Panc1 (cell line): ENCODE results near the gene OLFML3. TPM values are rescaled to one million over a fixed set of nuclear protein-coding genes. Genes with fewer than 3 reads are reported as not detected.

ENCODE experiments used
- ATAC-seq: fragments of 200-7000 bp; cut with Tn5 transposase; 2 replicates; pipeline ENCODE4 v1.9.1; 2020; ENCODE audit warnings: mild to moderate bottlenecking, moderate library complexity
- BruUV-seq: library from RNA; stranded (reverse); fragments of 400-500 nt; replicated peaks from 2 replicates; lab custom pipeline; 2021; lab: Mats Ljungman, UMichigan
- CTCF ChIA-PET: fragments of 300-600 bp; sonication (Branson Sonifier 250); formaldehyde crosslinking; loops from one replicate; lab custom pipeline; 2022; ENCODE audit warnings: antibody characterized with exemption; lab: Charles Lee
- POLR2A ChIA-PET: fragments of 300-600 bp; sonication (Branson Sonifier 250); formaldehyde crosslinking; loops from one replicate; lab custom pipeline; 2022; ENCODE audit warnings: antibody characterized with exemption; lab: Charles Lee
- DNase-seq: peaks from one replicate; pipeline ENCODE4 v3.0.0-alpha.2; 2010; ENCODE audit warnings: low read depth, low spot score
- H3K27ac ChIP-seq: 2 replicates; pipeline ENCODE4 v1.5.1; 2011; ENCODE audit warnings: mild to moderate bottlenecking, low read length, inconsistent platforms
- H3K27me3 ChIP-seq: fragments of 200-500 bp; sonication (Bioruptor generic); 2 replicates; pipeline ENCODE4 v1.6.0; 2014; ENCODE audit warnings: low read length, inconsistent platforms; ENCODE audit not compliant: control insufficient read depth, insufficient read depth
- H3K36me3 ChIP-seq: fragments of 200-500 bp; sonication (Bioruptor generic); 2 replicates; pipeline ENCODE4 v1.5.1; 2014; ENCODE audit warnings: inconsistent platforms, mild to moderate bottlenecking, low read length, moderate library complexity; ENCODE audit not compliant: control insufficient read depth, insufficient read depth
- H3K4me1 ChIP-seq: 2 replicates; pipeline ENCODE4 v1.5.1; 2011; ENCODE audit warnings: inconsistent platforms, mild to moderate bottlenecking, low read length, moderate library complexity; ENCODE audit not compliant: control insufficient read depth, insufficient read depth
- H3K4me3 ChIP-seq, 2 experiments: 2 replicates each; pipeline ENCODE4 v1.5.1; 2011 to 2012; ENCODE audit warnings: low read depth in 2 of 2, low read length in 2 of 2, mild to moderate bottlenecking in 2 of 2, inconsistent platforms in 1 of 2, moderate library complexity in 1 of 2
- H3K9me3 ChIP-seq: fragments of 200-500 bp; sonication (Bioruptor generic); 2 replicates; pipeline ENCODE4 v1.5.1; 2014; ENCODE audit warnings: low read depth, mild to moderate bottlenecking, inconsistent platforms, low read length, moderate library complexity; ENCODE audit not compliant: control insufficient read depth, insufficient read depth
- CTCF ChIP-seq: fragments of 450-650 bp; IDR thresholded peaks from 2 replicates; pipeline ENCODE4 v1.5.1; 2017; ENCODE audit warnings: mild to moderate bottlenecking
- POLR2AphosphoS5 ChIP-seq: IDR thresholded peaks from 2 replicates; pipeline ENCODE4 v1.6.1; 2012; ENCODE audit warnings: mild to moderate bottlenecking, low read depth, low read length, moderate library complexity
- REST ChIP-seq, 2 experiments: IDR thresholded peaks; 2 replicates each; pipeline ENCODE4 v1.6.1; 2011 to 2012; ENCODE audit warnings: low read depth in 2 of 2, control low read depth in 1 of 2, low read length in 1 of 2, mild to moderate bottlenecking in 1 of 2, moderate library complexity in 1 of 2; ENCODE audit not compliant: insufficient read depth in 1 of 2
- SIN3A ChIP-seq: IDR thresholded peaks from 2 replicates; pipeline ENCODE4 v1.6.1; 2012; ENCODE audit warnings: low read depth, mild to moderate bottlenecking, low read length, moderate library complexity, borderline replicate concordance; ENCODE audit not compliant: insufficient read depth
- TCF7L2 ChIP-seq: IDR thresholded peaks from 2 replicates; pipeline ENCODE4 v1.6.1; 2011; ENCODE audit warnings: mild to moderate bottlenecking, low read depth, low read length, inconsistent platforms
- in situ Hi-C: cut with HindIII; loops from 2 replicates; pipeline ENCODE4 v1.10.0; 2016; ENCODE audit warnings: low sequenced_read_pairs, low pct_unique_long_range_greater_than_20kb
- intact Hi-C: fragments of 100-400 bp; cut with micrococcal nuclease; formaldehyde crosslinking; loops from one replicate; pipeline ENCODE4 v1.10.0; 2022; ENCODE audit not compliant: unreplicated experiment
- total RNA-seq: library from RNA; stranded (reverse); gene quantifications from one replicate; pipeline ENCODE4 v1.2.1, GENCODE V29; 2021; ENCODE audit not compliant: unreplicated experiment

The OLFML3 gene
- total RNA-seq, 1 experiment from 2014 or later, result 0.15 TPM

DNA sequence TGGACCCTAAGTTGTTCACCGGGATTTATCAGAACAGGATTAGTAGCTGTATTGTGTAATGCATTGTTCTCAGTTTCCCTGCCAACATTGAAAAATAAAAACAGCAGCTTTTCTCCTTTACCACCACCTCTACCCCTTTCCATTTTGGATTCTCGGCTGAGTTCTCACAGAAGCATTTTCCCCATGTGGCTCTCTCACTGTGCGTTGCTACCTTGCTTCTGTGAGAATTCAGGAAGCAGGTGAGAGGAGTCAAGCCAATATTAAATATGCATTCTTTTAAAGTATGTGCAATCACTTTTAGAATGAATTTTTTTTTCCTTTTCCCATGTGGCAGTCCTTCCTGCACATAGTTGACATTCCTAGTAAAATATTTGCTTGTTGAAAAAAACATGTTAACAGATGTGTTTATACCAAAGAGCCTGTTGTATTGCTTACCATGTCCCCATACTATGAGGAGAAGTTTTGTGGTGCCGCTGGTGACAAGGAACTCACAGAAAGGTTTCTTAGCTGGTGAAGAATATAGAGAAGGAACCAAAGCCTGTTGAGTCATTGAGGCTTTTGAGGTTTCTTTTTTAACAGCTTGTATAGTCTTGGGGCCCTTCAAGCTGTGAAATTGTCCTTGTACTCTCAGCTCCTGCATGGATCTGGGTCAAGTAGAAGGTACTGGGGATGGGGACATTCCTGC is 3.9 kb upstream of the OLFML3 start:
- ATAC-seq (no peak), DNase-seq (no peak)
- H3K27me3 ChIP-seq, result no peaks in the 10 kb centered on the region
- H3K9me3 ChIP-seq, result no peaks in the 10 kb centered on the region
- no peak for TF ChIP-seq TCF7L2
- TF ChIP-seq CTCF, result no peak
- no peak for TF ChIP-seq POLR2AphosphoS5
- no peak for TF ChIP-seq REST (IDR thresholded peaks at IDR 0.05; ENCODE audit: insufficient read depth in 1 of 2, low read depth in 2 of 2, low read length in 1 of 2)
- no peak for TF ChIP-seq SIN3A
- H3K4me3 ChIP-seq, result no peak overlapping the region
- no TSS peak for BruUV-seq
- peaks cover 10% of the 10 kb centered on the region for H3K36me3 ChIP-seq
- no peak overlapping the region for H3K27ac ChIP-seq
- no peaks in the 10 kb centered on the region for H3K4me1 ChIP-seq
- intact Hi-C loops (no loop called here), in situ Hi-C loops (no loop called here)
- CTCF ChIA-PET, result no interaction called here
- POLR2A ChIA-PET, result no interaction called here

DNA sequence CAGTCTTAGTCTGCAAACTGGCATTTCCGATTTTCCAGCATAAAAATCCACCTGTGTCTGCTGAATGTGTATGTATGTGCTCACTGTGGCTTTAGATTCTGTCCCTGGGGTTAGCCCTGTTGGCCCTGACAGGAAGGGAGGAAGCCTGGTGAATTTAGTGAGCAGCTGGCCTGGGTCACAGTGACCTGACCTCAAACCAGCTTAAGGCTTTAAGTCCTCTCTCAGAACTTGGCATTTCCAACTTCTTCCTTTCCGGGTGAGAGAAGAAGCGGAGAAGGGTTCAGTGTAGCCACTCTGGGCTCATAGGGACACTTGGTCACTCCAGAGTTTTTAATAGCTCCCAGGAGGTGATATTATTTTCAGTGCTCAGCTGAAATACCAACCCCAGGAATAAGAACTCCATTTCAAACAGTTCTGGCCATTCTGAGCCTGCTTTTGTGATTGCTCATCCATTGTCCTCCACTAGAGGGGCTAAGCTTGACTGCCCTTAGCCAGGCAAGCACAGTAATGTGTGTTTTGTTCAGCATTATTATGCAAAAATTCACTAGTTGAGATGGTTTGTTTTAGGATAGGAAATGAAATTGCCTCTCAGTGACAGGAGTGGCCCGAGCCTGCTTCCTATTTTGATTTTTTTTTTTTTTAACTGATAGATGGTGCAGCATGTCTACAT is 2.5 kb upstream of the OLFML3 start:
- TF ChIP-seq SIN3A (no peak), CTCF (peak; percentile 38)
- H3K4me1 ChIP-seq, result no peaks in the 10 kb centered on the region
- no TSS peak for BruUV-seq
- in situ Hi-C loops (no loop called here), intact Hi-C loops (no loop called here)
- POLR2A ChIA-PET, result no interaction called here
- ATAC-seq, result peak; percentile 79
- H3K9me3 ChIP-seq, result no peaks in the 10 kb centered on the region
- H3K27ac ChIP-seq, result no peak overlapping the region
- peaks cover 6% of the 10 kb centered on the region; the same call in 1 of the 2 replicates for H3K36me3 ChIP-seq
- DNase-seq, result no peak
- CTCF ChIA-PET, result interaction anchor here (0.6 kb wide), 1 partner anchor 1229 kb away, joined by 3 read pairs; no protein-coding TSS in a partner anchor
- no peak overlapping the region for H3K4me3 ChIP-seq
- H3K27me3 ChIP-seq, result no peaks in the 10 kb centered on the region
